Brain microvascular endothelial cell (primary cell): Measurements from ENCODE around the gene FAF2.
A peak's percentile ranks its signal among the peaks of the same experiment; 100 is the strongest.

Experiments used
- DNase-seq: peaks from one replicate; pipeline ENCODE4 v3.0.0-alpha.2; 2020
- H3K27ac ChIP-seq: fragments of 250-450 bp; sonication (Bioruptor Pico); 2 replicates; pipeline ENCODE4 v1.5.1; 2020; ENCODE audit warnings: mild to moderate bottlenecking, moderate library complexity
- H3K27me3 ChIP-seq: fragments of 250-450 bp; sonication (Bioruptor Pico); replicated peaks from 2 replicates; pipeline ENCODE4 v1.5.1; 2020; ENCODE audit warnings: mild to moderate bottlenecking
- H3K36me3 ChIP-seq: fragments of 250-450 bp; sonication (Bioruptor Pico); replicated peaks from 2 replicates; pipeline ENCODE4 v1.5.1; 2020; ENCODE audit warnings: mild to moderate bottlenecking
- H3K4me3 ChIP-seq: 2 replicates; pipeline ENCODE4 v1.5.1; 2011; ENCODE audit warnings: low read depth, mild to moderate bottlenecking, control low read depth, low read length, moderate library complexity
- in situ Hi-C: cut with HindIII; loops from 2 replicates; pipeline ENCODE4 v1.10.0; 2017; ENCODE audit warnings: low sequenced_read_pairs, low pct_ligation_motif_present
- TF ChIP-seq, protein P1 (sequence below): IDR thresholded peaks from 2 replicates; pipeline ENCODE4 v1.5.1; 2011; ENCODE audit warnings: low read depth, mild to moderate bottlenecking, moderate library complexity, low read length, control low read depth, inconsistent platforms; ENCODE audit errors: missing control alignments

Gene FAF2, protein sequence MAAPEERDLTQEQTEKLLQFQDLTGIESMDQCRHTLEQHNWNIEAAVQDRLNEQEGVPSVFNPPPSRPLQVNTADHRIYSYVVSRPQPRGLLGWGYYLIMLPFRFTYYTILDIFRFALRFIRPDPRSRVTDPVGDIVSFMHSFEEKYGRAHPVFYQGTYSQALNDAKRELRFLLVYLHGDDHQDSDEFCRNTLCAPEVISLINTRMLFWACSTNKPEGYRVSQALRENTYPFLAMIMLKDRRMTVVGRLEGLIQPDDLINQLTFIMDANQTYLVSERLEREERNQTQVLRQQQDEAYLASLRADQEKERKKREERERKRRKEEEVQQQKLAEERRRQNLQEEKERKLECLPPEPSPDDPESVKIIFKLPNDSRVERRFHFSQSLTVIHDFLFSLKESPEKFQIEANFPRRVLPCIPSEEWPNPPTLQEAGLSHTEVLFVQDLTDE

GRCh38 chr5:176447978-176448608, at the start of gene FAF2:
TSS of gene FAF2 (plus strand) at chr5:176448385. CDS start at chr5:176448408, 23 bp downstream.
- Histone ChIP-seq H3K36me3 (no peaks in the 10 kb centered on the region), H3K4me3 (peak within 1 kb of the TSS; percentile 100), H3K27ac (peak within 1 kb of the TSS; percentile 90), H3K27me3 (no peaks in the 10 kb centered on the region)
- TF ChIP-seq, protein P1, sequence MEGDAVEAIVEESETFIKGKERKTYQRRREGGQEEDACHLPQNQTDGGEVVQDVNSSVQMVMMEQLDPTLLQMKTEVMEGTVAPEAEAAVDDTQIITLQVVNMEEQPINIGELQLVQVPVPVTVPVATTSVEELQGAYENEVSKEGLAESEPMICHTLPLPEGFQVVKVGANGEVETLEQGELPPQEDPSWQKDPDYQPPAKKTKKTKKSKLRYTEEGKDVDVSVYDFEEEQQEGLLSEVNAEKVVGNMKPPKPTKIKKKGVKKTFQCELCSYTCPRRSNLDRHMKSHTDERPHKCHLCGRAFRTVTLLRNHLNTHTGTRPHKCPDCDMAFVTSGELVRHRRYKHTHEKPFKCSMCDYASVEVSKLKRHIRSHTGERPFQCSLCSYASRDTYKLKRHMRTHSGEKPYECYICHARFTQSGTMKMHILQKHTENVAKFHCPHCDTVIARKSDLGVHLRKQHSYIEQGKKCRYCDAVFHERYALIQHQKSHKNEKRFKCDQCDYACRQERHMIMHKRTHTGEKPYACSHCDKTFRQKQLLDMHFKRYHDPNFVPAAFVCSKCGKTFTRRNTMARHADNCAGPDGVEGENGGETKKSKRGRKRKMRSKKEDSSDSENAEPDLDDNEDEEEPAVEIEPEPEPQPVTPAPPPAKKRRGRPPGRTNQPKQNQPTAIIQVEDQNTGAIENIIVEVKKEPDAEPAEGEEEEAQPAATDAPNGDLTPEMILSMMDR: peak; percentile 80
- in situ Hi-C loops: no loop called here
- peak; percentile 99 for DNase-seq

- TF ChIP-seq, protein P1: no peak
- in situ Hi-C loops: no loop called here
- no peak for DNase-seq
- Histone ChIP-seq H3K27ac (no peak overlapping the region), H3K36me3 (peaks cover 9% of the 10 kb centered on the region), H3K4me3 (no peak overlapping the region), H3K27me3 (no peaks in the 10 kb centered on the region)
Observed at GRCh38 chr5:176400382-176401156, 47.6 kb upstream of the FAF2 start.

- peaks cover 9% of the 10 kb centered on the region for H3K36me3 ChIP-seq
- in situ Hi-C loops: no loop called here
- H3K27me3 ChIP-seq: no peaks in the 10 kb centered on the region
- no peak overlapping the region for H3K27ac ChIP-seq
- H3K4me3 ChIP-seq: no peak overlapping the region
- TF ChIP-seq, protein P1: no peak
- no peak for DNase-seq
Observed at GRCh38 chr5:176401281-176402205, 46.6 kb upstream of the FAF2 start.

GRCh38 chr5:176405656-176406435, 42.3 kb upstream of the FAF2 start:
- DNase-seq: no peak
- Histone ChIP-seq H3K36me3 (peaks cover 14% of the 10 kb centered on the region), H3K27ac (no peak overlapping the region), H3K27me3 (no peaks in the 10 kb centered on the region), H3K4me3 (no peak overlapping the region)
- TF ChIP-seq, protein P1: peak; percentile 30
- in situ Hi-C loops: no loop called here
